Uterine smooth muscle cell (primary cell): ENCODE data around the gene TYW5. TPM values are rescaled to one million over a fixed set of nuclear protein-coding genes. Genes with fewer than 3 reads are reported as not detected.

Experiments used
- total RNA-seq: library from RNA; depleted of rRNA; stranded (reverse); fragments of >200 nt; gene quantifications from 2 replicates; pipeline ENCODE4 v1.2.3, GENCODE V29; 2014

TYW5 gene, protein sequence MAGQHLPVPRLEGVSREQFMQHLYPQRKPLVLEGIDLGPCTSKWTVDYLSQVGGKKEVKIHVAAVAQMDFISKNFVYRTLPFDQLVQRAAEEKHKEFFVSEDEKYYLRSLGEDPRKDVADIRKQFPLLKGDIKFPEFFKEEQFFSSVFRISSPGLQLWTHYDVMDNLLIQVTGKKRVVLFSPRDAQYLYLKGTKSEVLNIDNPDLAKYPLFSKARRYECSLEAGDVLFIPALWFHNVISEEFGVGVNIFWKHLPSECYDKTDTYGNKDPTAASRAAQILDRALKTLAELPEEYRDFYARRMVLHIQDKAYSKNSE
- total RNA-seq: 8.4 and 9.9 TPM in 2 replicates

DNA sequence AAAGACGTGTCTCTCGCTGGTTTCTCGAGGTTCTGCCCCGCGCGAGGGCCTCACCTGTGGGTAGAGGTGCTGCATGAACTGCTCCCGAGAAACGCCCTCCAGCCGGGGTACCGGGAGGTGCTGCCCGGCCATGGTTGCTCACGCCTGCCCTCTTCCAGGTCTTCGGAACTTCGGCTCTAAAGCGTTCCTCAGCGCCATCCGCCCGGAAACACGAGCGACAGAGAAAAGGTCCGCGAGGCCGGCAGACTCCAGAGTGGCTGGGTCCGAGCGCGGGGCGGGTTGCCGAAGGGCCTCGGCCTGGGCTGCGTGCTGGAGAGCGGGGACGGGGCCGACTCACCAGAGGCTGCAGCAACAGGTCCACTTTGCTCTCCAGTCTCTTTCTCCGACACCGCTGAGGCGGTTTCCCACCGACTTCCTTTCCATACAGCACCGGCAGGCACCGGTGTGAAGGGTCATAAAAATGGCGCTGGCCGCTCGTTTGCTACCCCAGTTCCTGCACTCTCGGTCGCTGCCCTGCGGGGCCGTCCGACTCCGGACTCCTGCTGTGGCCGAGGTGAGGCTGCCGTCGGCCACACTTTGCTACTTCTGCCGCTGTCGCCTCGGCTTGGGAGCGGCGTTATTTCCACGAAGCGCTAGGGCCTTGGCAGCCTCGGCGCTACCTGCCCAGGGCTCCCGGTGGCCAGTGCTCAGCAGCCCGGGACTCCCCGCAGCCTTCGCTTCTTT, at the start of gene TYW5, which contains the start of gene MAIP1:
TYW5 (minus strand) TSS at position 153 of the 723 bp plus-strand sequence; CDS start at position 132, 21 bp downstream.
MAIP1 (plus strand) TSS at position 244 of the 723 bp plus-strand sequence; CDS start at position 461, 217 bp downstream.

DNA sequence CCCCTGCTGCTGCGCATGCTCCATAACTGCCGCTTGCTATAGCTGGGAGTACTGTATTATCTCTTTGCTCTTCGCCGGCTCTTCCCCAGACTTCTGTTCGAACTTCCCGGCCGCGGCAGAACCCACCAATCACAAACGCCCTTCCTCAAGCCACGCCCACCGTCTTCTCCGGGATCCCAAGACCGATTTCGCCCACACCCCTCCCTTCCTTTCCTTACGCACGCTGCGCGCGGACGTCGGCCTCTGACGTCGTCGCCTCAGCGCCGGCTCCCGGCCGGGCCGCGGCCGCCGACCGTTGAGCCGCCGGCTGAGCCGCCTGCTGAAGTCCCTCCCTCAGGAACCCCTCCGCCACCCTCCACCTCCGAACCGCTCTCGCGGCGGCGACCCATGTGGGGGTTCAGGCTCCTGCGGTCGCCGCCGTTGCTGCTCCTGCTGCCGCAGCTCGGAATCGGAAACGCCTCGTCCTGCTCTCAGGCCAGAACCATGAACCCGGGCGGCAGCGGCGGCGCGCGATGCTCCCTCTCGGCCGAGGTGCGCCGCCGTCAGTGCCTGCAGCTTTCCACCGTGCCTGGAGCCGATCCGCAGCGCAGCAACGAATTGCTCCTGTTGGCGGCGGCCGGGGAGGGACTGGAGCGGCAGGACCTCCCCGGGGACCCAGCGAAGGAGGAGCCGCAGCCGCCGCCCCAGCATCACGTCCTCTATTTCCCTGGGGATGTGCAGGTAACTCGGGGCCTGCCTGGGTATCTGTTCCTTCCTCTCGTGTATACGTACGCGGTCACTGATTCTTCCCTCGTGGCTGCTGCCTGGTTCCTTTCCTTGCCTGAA, 44.0 kb downstream of the TYW5 start, which contains the start of gene C2orf69:
C2orf69 (plus strand) TSS at position 242 of the 825 bp plus-strand sequence; CDS start at position 388, 146 bp downstream.

Other genes starting within 250 kb of the TYW5 start
- 1.3 and 4.1 TPM in 2 replicates for gene FTCDNL1, start 104.3 kb downstream of the TYW5 start, total RNA-seq
- gene C2orf69, start 44.2 kb downstream of the TYW5 start, total RNA-seq: 13.4 and 21.8 TPM in 2 replicates
- gene MAIP1, start 91 bp upstream of the TYW5 start, total RNA-seq: 19.6 and 24.1 TPM in 2 replicates